K562 (cell line): Measurements from ENCODE around the gene IL12RB2. TPM values are rescaled to one million over a fixed set of nuclear protein-coding genes. Genes with fewer than 3 reads are reported as not detected.
A peak's percentile ranks its signal among the peaks of the same experiment; 100 is the strongest.

Source experiments
- ELF1 ChIP-seq: fragments of 200-800 bp; sonication (Bioruptor generic); IDR thresholded peaks from 2 replicates; pipeline ENCODE4 v1.6.1; 2016; ENCODE audit warnings: missing genetic modification characterization, missing compliant biosample characterization
- ELF2 ChIP-seq: fragments of 250-450 bp; sonication (Bioruptor Pico); IDR thresholded peaks from 2 replicates; pipeline ENCODE4 v1.5.0; 2021; ENCODE audit warnings: mild to moderate bottlenecking
- GTF2A2 ChIP-seq: IDR thresholded peaks from 2 replicates; pipeline ENCODE4 v1.6.1; 2016; ENCODE audit warnings: mild to moderate bottlenecking, missing genetic modification characterization, missing compliant biosample characterization
- HDAC1 ChIP-seq, 2 experiments: fragments of 450-650 bp; IDR thresholded peaks; 2 replicates each; pipeline ENCODE4 v1.6.1; 2016 to 2017; ENCODE audit warnings: inconsistent platforms in 1 of 2, mild to moderate bottlenecking in 1 of 2, moderate library complexity in 1 of 2
- KAT7 ChIP-seq: sonication (generic); formaldehyde crosslinking; IDR thresholded peaks from 2 replicates; pipeline ENCODE4 v1.8.0; 2022; ENCODE audit warnings: missing genetic modification reagents, mild to moderate bottlenecking, borderline replicate concordance
- KDM5B ChIP-seq: fragments of 200-600 bp; sonication (generic); IDR thresholded peaks from 2 replicates; pipeline ENCODE4 v1.6.1; 2012; ENCODE audit warnings: low read depth, mild to moderate bottlenecking, moderate library complexity, low read length, control low read depth, inconsistent platforms; ENCODE audit not compliant: insufficient replicate concordance
- LCOR ChIP-seq: sonication (generic); formaldehyde crosslinking; IDR thresholded peaks from 2 replicates; pipeline ENCODE4 v1.8.0; 2022; ENCODE audit warnings: mild to moderate bottlenecking, missing genetic modification reagents
- MNT ChIP-seq, 2 experiments: fragments of 450-650 bp; conservative IDR thresholded peaks; 2 replicates each; pipeline ENCODE4 v1.6.1; 2017; ENCODE audit warnings: mild to moderate bottlenecking in 2 of 2, moderate library complexity in 2 of 2
- MXI1 ChIP-seq: IDR thresholded peaks from 2 replicates; pipeline ENCODE4 v1.6.1; 2011; ENCODE audit warnings: low read depth, mild to moderate bottlenecking, improper control_type of control experiment, low read length
- NFIC ChIP-seq: fragments of 450-650 bp; IDR thresholded peaks from 2 replicates; pipeline ENCODE4 v1.6.1; 2017; ENCODE audit warnings: mild to moderate bottlenecking, inconsistent platforms
- NKRF ChIP-seq: fragments of 450-650 bp; IDR thresholded peaks from 2 replicates; pipeline ENCODE4 v1.6.1; 2016; ENCODE audit warnings: borderline replicate concordance
- ZBTB7A ChIP-seq: IDR thresholded peaks from 2 replicates; pipeline ENCODE4 v1.6.1; 2011; ENCODE audit warnings: low read depth, mild to moderate bottlenecking, low read length, moderate library complexity, borderline replicate concordance; ENCODE audit not compliant: control insufficient read depth
- ZNF133 ChIP-seq: fragments of 250-450 bp; sonication (Bioruptor Pico); IDR thresholded peaks from 2 replicates; pipeline ENCODE4 v1.4.0; 2020; ENCODE audit warnings: mild to moderate bottlenecking
- ZNF224 ChIP-seq: sonication (generic); formaldehyde crosslinking; IDR thresholded peaks from 2 replicates; pipeline ENCODE4 v1.8.0; 2022; ENCODE audit warnings: mild to moderate bottlenecking, missing genetic modification reagents
- ZNF431 ChIP-seq: sonication (generic); formaldehyde crosslinking; IDR thresholded peaks from 2 replicates; pipeline ENCODE4 v1.8.0; 2022; ENCODE audit warnings: mild to moderate bottlenecking, missing genetic modification reagents
- ZNF766 ChIP-seq: fragments of 200-800 bp; sonication (Bioruptor generic); conservative IDR thresholded peaks from 2 replicates; pipeline ENCODE4 v1.6.1; 2016; ENCODE audit warnings: missing genetic modification characterization, missing compliant biosample characterization
- polyA plus RNA-seq, 8 experiments: library from polyadenylated mRNA; depleted of rRNA in 4 of 8; stranded (reverse) in 5 of 8; unstranded in 3 of 8; fragments of >200 nt; fragmentation: Nextera tagmentation in 2 of 8; fragmentation: Illumina TruSeq in 1 of 8; extraction: Ambion mirVana in 2 of 8; extraction: Trizol in 1 of 8; gene quantifications; 2 replicates each; pipeline versions ENCODE4 v1.2.1 to v1.2.3, GENCODE V29; 2011 to 2014; ENCODE audit warnings: inconsistent platforms in 1 of 8, missing spikeins in 1 of 8
- total RNA-seq, 7 experiments: library from RNA; depleted of rRNA in 6 of 7; stranded (reverse); fragments of >200 nt in 6 of 7; fragmentation: Illumina TruSeq in 2 of 7; extraction: Trizol in 2 of 7; gene quantifications; 2 replicates each; pipeline versions ENCODE4 v1.2.1 to v1.2.3, GENCODE V29; 2011 to 2021; ENCODE audit warnings: low replicate concordance in 1 of 7
- TF ChIP-seq, protein P1 (sequence below): fragments of 200-800 bp; sonication (Bioruptor generic); IDR thresholded peaks from 2 replicates; pipeline ENCODE4 v1.6.1; 2017; ENCODE audit warnings: missing genetic modification characterization, missing compliant biosample characterization

IL12RB2 gene
- total and polyA plus RNA-seq, 9 of the 15 experiments (the other 6 are each of a cell fraction or from before 2014, with no cell fraction given): 0.39 to 3.3 (median 1.9) TPM

- TF ChIP-seq, protein P1, sequence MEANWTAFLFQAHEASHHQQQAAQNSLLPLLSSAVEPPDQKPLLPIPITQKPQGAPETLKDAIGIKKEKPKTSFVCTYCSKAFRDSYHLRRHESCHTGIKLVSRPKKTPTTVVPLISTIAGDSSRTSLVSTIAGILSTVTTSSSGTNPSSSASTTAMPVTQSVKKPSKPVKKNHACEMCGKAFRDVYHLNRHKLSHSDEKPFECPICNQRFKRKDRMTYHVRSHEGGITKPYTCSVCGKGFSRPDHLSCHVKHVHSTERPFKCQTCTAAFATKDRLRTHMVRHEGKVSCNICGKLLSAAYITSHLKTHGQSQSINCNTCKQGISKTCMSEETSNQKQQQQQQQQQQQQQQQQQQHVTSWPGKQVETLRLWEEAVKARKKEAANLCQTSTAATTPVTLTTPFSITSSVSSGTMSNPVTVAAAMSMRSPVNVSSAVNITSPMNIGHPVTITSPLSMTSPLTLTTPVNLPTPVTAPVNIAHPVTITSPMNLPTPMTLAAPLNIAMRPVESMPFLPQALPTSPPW (CRISPR knock-in tag): peak; percentile 99
- TF ChIP-seq MNT (conservative IDR thresholded peaks at IDR 0.05) (peak; percentile 96 to 97), ELF2 (no peak), GTF2A2 (tag) (no peak), ZNF431 (CRISPR knock-in tag) (0 out of 2 replicates have a peak, but pooled peaks have one; percentile 57), ZNF766 (CRISPR knock-in tag) (0 out of 2 replicates have a peak, but pooled peaks have one; percentile 14), ZNF224 (CRISPR knock-in tag) (0 out of 2 replicates have a peak, but pooled peaks have one; percentile 66), NKRF (peak; percentile 83; the same call in 1 of the 2 replicates), NFIC (peak; percentile 61), LCOR (CRISPR knock-in tag) (no peak; the same call in 1 of the 2 replicates), ELF1 (tag) (peak; percentile 84), HDAC1 (IDR thresholded peaks at IDR 0.05) (peak in 1 of 2 experiments; percentile 89; a peak in 2 of 4 replicates), KAT7 (CRISPR knock-in tag) (peak; percentile 14; the same call in 1 of the 2 replicates), KDM5B (peak; percentile 78), ZBTB7A (peak; percentile 97), MXI1 (peak; percentile 89), ZNF133 (CRISPR knock-in tag) (no peak)
Observed at GRCh38 chr1:67430358-67431155, 122.9 kb downstream of the IL12RB2 start, which contains the start of gene SERBP1 (continued).
